Body of pancreas (tissue), 4 donors: ENCODE measurements around the gene RBM43. TPM values are rescaled to one million over a fixed set of nuclear protein-coding genes. Genes with fewer than 3 reads are reported as not detected.

Source experiments
- ATAC-seq: fragments of 150-250 bp; one replicate; pipeline ENCODE4 v1.9.1; 2016
- DNase-seq, 4 donors: peaks; one replicate each; pipeline ENCODE4 v3.0.0-alpha.2; 2019
- H3K27ac ChIP-seq, 4 donors: fragments of 200-600 bp; sonication (generic); 1 replicate in 3 of 4; 2 replicates in 1 of 4; pipeline versions ENCODE4 v1.5.1 to v1.6.1; 2016 to 2019; ENCODE audit warnings: mild to moderate bottlenecking in 1 of 4, mixed read lengths in 1 of 4, moderate library complexity in 1 of 4
- H3K27me3 ChIP-seq, 2 donors: fragments of 200-600 bp; sonication (generic); one replicate each; pipeline ENCODE4 v1.6.0; 2016; ENCODE audit warnings: mild to moderate bottlenecking in 1 of 2
- H3K36me3 ChIP-seq, 2 donors: fragments of 200-600 bp; sonication (generic); replicated peaks in 1 of 2; 2 replicates each; pipeline ENCODE4 v1.5.1; 2016; ENCODE audit warnings: low read depth in 2 of 2; ENCODE audit not compliant: insufficient read depth in 1 of 2
- H3K4me1 ChIP-seq: fragments of 200-600 bp; sonication (generic); one replicate; pipeline ENCODE4 v1.6.0; 2016
- H3K4me3 ChIP-seq, 2 donors: fragments of 200-600 bp; sonication (generic); 1 replicate in 1 of 2; 2 replicates in 1 of 2; pipeline ENCODE4 v1.5.1; 2016 to 2019
- H3K9me3 ChIP-seq, 3 donors: fragments of 200-600 bp; sonication (generic); 1 replicate in 2 of 3; 2 replicates in 1 of 3; pipeline ENCODE4 v1.5.1; 2016
- CTCF ChIP-seq, 7 experiments: fragments of 450-650 bp in 4 of 7; fragments of 200-600 bp in 3 of 7; sonication (generic) in 3 of 7; IDR thresholded peaks; one replicate each; pipeline ENCODE4 v1.5.1; 2016 to 2019; ENCODE audit warnings: antibody characterized with exemption in 7 of 7
- POLR2A ChIP-seq, 3 donors: fragments of 450-650 bp; IDR thresholded peaks; one replicate each; pipeline ENCODE4 v1.6.1; 2016; ENCODE audit warnings: antibody characterized with exemption in 3 of 3, mild to moderate bottlenecking in 2 of 3
- WGBS, 2 donors: methylation state at CpG; one replicate each; pipeline ENCODE4 v1.1.5; 2017; 5-methylcytosine and 5-hydroxymethylcytosine counted together
- intact Hi-C: fragments of 100-400 bp; cut with DNase I; formaldehyde crosslinking; loops from one replicate; pipeline ENCODE4 v1.15.1; 2023
- total RNA-seq, 2 donors: library from RNA; depleted of rRNA; stranded (reverse); fragments of >200 nt; gene quantifications; one replicate each; pipeline ENCODE4 v1.1.0, GENCODE V29; 2016

Gene RBM43
- total RNA-seq, 2 donors from 2014 or later = 3.6 to 5.2 TPM

DNA sequence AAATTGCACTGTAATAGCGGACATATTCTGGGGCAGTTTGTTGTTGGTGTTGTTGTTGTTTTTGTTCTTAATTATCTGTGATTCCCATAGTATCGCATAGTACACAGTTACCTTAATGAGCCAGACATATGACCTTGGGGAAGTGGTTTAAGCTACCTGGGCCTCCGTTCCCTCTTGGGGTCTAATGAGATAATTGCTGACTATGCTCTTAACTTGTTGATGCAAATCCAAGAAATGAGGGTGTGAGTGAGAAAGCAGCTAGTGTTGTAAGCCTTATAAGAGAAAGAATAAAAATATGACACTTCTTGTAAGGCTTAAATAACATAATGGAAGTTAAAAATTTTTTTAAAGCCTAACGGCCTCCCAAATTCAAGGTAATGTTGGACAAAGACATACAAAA is 20.7 kb upstream of the RBM43 start:
- Histone ChIP-seq H3K4me3 (no peak overlapping the region), H3K36me3 (peaks cover 7 to 12% of the 10 kb centered on the region in 2 donors), H3K27me3 (no peaks in the 10 kb centered on the region), H3K4me1 (peaks cover under 1% of the 10 kb centered on the region), H3K9me3 (no peaks in the 10 kb centered on the region), H3K27ac (no peak overlapping the region)
- intact Hi-C loops = no loop called here
- WGBS, 2 donors = 55 to 73% methylated on average over 4 of the region's 4 CpGs
- ATAC-seq = no peak
- no peak for TF ChIP-seq CTCF (IDR thresholded peaks at IDR 0.05)
- no peak for DNase-seq

DNA sequence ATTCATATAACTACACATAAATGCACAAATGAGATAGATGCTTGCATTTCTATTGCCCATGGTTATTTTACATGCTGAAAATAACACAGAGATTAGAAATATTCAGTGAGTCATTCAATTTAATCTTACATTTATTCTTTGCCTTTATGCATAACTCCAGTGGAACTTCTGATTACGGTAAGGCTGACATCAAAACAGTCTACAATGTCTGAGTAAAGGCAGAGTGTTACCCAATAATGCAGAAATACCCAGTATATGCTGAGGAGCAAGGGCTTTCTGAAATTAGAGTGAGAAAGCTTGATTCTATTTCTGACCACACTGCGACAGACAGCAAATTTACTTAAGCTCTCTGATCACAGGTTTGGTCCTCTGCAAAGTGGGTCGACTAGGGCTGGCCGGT is 18.6 kb upstream of the RBM43 start:
- TF ChIP-seq POLR2A (IDR thresholded peaks at IDR 0.05) = no peak
- no peak for TF ChIP-seq CTCF (IDR thresholded peaks at IDR 0.05)
- Histone ChIP-seq H3K4me3 (no peak overlapping the region), H3K9me3 (no peaks in the 10 kb centered on the region), H3K36me3 (peaks cover 7 to 13% of the 10 kb centered on the region in 2 donors), H3K4me1 (no peaks in the 10 kb centered on the region), H3K27ac (no peak overlapping the region), H3K27me3 (no peaks in the 10 kb centered on the region)
- DNase-seq (no peak), ATAC-seq (no peak)
- WGBS, 2 donors = 12 to 68% methylated on average over 4 of the region's 4 CpGs
- intact Hi-C loops = no loop called here

GRCh38 chr2:151278487-151278886 is 16.8 kb upstream of the RBM43 start:
- Histone ChIP-seq H3K4me3 (no peak overlapping the region), H3K4me1 (no peaks in the 10 kb centered on the region), H3K27ac (no peak overlapping the region), H3K9me3 (no peaks in the 10 kb centered on the region), H3K36me3 (peaks cover 7 to 13% of the 10 kb centered on the region in 2 donors), H3K27me3 (no peaks in the 10 kb centered on the region)
- WGBS, 2 donors = 89 to 98% methylated on average over 2 of the region's 2 CpGs
- intact Hi-C loops = no loop called here
- DNase-seq = no peak
- no peak for ATAC-seq
- no peak for TF ChIP-seq POLR2A (IDR thresholded peaks at IDR 0.05)
- no peak for TF ChIP-seq CTCF (IDR thresholded peaks at IDR 0.05)

DNA sequence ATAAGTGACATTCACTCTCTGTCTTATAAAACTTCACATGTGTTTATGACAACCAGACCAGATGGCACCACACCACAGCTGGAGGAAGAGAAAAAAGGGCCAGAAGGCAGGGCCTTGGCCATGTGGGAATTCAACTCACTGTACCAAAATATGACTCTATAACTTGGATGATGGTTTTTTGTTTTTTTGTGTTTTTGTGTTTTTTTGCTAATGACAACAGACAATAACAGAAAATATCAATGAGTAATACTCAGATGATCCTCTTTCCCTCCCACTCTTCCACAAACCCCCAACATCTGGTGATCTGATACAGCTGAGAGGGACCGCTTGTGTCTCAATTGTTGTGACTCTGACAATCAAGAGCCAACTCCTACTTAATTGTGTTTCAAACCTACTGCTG is 15.4 kb upstream of the RBM43 start:
- no peaks in the 10 kb centered on the region for H3K9me3 ChIP-seq
- H3K27me3 ChIP-seq = no peaks in the 10 kb centered on the region
- no peak for ATAC-seq
- intact Hi-C loops = no loop called here
- H3K36me3 ChIP-seq = peaks cover 3 to 12% of the 10 kb centered on the region in 2 donors
- TF ChIP-seq CTCF (IDR thresholded peaks at IDR 0.05) = no peak
- no peak for TF ChIP-seq POLR2A (IDR thresholded peaks at IDR 0.05)
- no peak for DNase-seq
- H3K27ac ChIP-seq = no peak overlapping the region
- H3K4me3 ChIP-seq = no peak overlapping the region
- H3K4me1 ChIP-seq = no peaks in the 10 kb centered on the region
- WGBS, 2 donors = 94 to 95% methylated on average over 1 of the region's 1 CpG

GRCh38 chr2:151275291-151275690 is 13.6 kb upstream of the RBM43 start:
- H3K4me1 ChIP-seq = no peaks in the 10 kb centered on the region
- H3K36me3 ChIP-seq = peaks cover 0 to 15% of the 10 kb centered on the region in 2 donors
- intact Hi-C loops = no loop called here
- no peaks in the 10 kb centered on the region for H3K27me3 ChIP-seq
- TF ChIP-seq CTCF (IDR thresholded peaks at IDR 0.05) = no peak
- no peak for TF ChIP-seq POLR2A (IDR thresholded peaks at IDR 0.05)
- 87 to 91% methylated on average over 7 of the region's 7 CpGs for WGBS, 2 donors
- no peak overlapping the region for H3K27ac ChIP-seq
- H3K9me3 ChIP-seq = no peaks in the 10 kb centered on the region
- DNase-seq (no peak), ATAC-seq (no peak)
- no peak overlapping the region for H3K4me3 ChIP-seq
